Stimulated activated CD8-positive, alpha-beta memory T cell treated with anti-CD3 and anti-CD28 coated beads, Interleukin-15, amount 100 ng/mL, for 1 hour (primary cell): ENCODE data around the gene TOM1L2.

ENCODE experiments used
- DNase-seq: peaks from one replicate; pipeline ENCODE4 v3.0.0-alpha.2; 2020; ENCODE audit warnings: low read depth

Gene TOM1L2

GRCh38 chr17:17835415-17836249 is 136.6 kb downstream of the TOM1L2 start:
- no peak for DNase-seq

- no peak for DNase-seq
Observed at GRCh38 chr17:17834974-17835373, 137.2 kb downstream of the TOM1L2 start.

- DNase-seq = no peak
Observed at GRCh38 chr17:17833658-17834357, 138.4 kb downstream of the TOM1L2 start.

- no peak for DNase-seq
Observed at GRCh38 chr17:17832032-17832363, 140.2 kb downstream of the TOM1L2 start.

- no peak for DNase-seq
Observed at GRCh38 chr17:17831208-17832031, 140.8 kb downstream of the TOM1L2 start.

GRCh38 chr17:17830740-17831207 is 141.4 kb downstream of the TOM1L2 start:
- no peak for DNase-seq

GRCh38 chr17:17830269-17830567 is 142.0 kb downstream of the TOM1L2 start:
- DNase-seq = no peak

- DNase-seq = no peak
Observed at GRCh38 chr17:17827826-17828621, 144.2 kb downstream of the TOM1L2 start.

GRCh38 chr17:17826942-17827785 is 145.0 kb downstream of the TOM1L2 start:
- no peak for DNase-seq

GRCh38 chr17:17826342-17826713 is 145.9 kb downstream of the TOM1L2 start:
- DNase-seq = no peak

- no peak for DNase-seq
Observed at GRCh38 chr17:17824783-17825614, 147.2 kb downstream of the TOM1L2 start.

GRCh38 chr17:17824119-17824782 is 147.9 kb downstream of the TOM1L2 start:
- DNase-seq = no peak

- DNase-seq = no peak
Observed at GRCh38 chr17:17823433-17824118, 148.6 kb downstream of the TOM1L2 start.

GRCh38 chr17:17822616-17823015 is 149.6 kb downstream of the TOM1L2 start:
- DNase-seq = no peak

- DNase-seq = no peak
Observed at GRCh38 chr17:17822189-17822588, 150.0 kb downstream of the TOM1L2 start.

- no peak for DNase-seq
Observed at GRCh38 chr17:17820463-17821158, 151.6 kb downstream of the TOM1L2 start.

GRCh38 chr17:17820046-17820445 is 152.2 kb downstream of the TOM1L2 start:
- no peak for DNase-seq

- DNase-seq = no peak
Observed at GRCh38 chr17:17819561-17819995, 152.6 kb downstream of the TOM1L2 start.
